Stimulated activated CD4-positive, alpha-beta T cell treated with anti-CD3 and anti-CD28 coated beads, Interleukin-2, amount 100 ng/mL, for 48 hours (primary cell): ENCODE measurements around the gene MARCKSL1.
A peak's percentile ranks its signal among the peaks of the same experiment; 100 is the strongest.
"Not testable (repeated sequence)": the region's sequence is repeated elsewhere in the genome, so short reads cannot be mapped to it uniquely, and the experiment has no call there.

Experiments
- DNase-seq, 2 donors: peaks; one replicate each; pipeline ENCODE4 v3.0.0-alpha.2; 2020

Gene MARCKSL1

GRCh38 chr1:32335790-32336590 lies at the start of gene MARCKSL1:
TSS of gene MARCKSL1 (minus strand) at chr1:32336233. CDS start at chr1:32336033, 200 bp downstream.
- peak; percentile 73 to 84 for DNase-seq

- no peak for DNase-seq
Measured at GRCh38 chr1:32380057-32380456, 44.0 kb upstream of the MARCKSL1 start.

GRCh38 chr1:32377541-32378220 lies 41.6 kb upstream of the MARCKSL1 start:
- no peak for DNase-seq

- no peak for DNase-seq
Measured at GRCh38 chr1:32376199-32376598, 40.2 kb upstream of the MARCKSL1 start.

GRCh38 chr1:32373996-32374592 lies 38.1 kb upstream of the MARCKSL1 start:
- DNase-seq = no peak

GRCh38 chr1:32372149-32372756 lies 36.2 kb upstream of the MARCKSL1 start:
- no peak for DNase-seq

- DNase-seq = no peak
Measured at GRCh38 chr1:32367912-32368635, 32.0 kb upstream of the MARCKSL1 start.

- no peak for DNase-seq
Measured at GRCh38 chr1:32365445-32365844, 29.4 kb upstream of the MARCKSL1 start.

- no peak for DNase-seq
Measured at GRCh38 chr1:32364836-32365235, 28.8 kb upstream of the MARCKSL1 start.

- no peak for DNase-seq
Measured at GRCh38 chr1:32363713-32364112, 27.7 kb upstream of the MARCKSL1 start.

GRCh38 chr1:32362474-32363313 lies 26.7 kb upstream of the MARCKSL1 start, which contains the start of the genes FAM229A and TSSK3:
TSS of gene FAM229A (minus strand) at chr1:32362485. CDS start at chr1:32362091, 394 bp downstream.
TSS of gene TSSK3 (plus strand) at chr1:32362539. CDS start at chr1:32362702, 163 bp downstream.
- no peak for DNase-seq

- DNase-seq = no peak
Measured at GRCh38 chr1:32361674-32362473, 25.8 kb upstream of the MARCKSL1 start.

- no peak for DNase-seq
Measured at GRCh38 chr1:32361308-32361673, 25.3 kb upstream of the MARCKSL1 start.

GRCh38 chr1:32358435-32358834 lies 22.4 kb upstream of the MARCKSL1 start:
- DNase-seq = no peak

GRCh38 chr1:32357614-32358013 lies 21.6 kb upstream of the MARCKSL1 start:
- DNase-seq = no peak

GRCh38 chr1:32356478-32356877 lies 20.4 kb upstream of the MARCKSL1 start:
- no peak for DNase-seq

GRCh38 chr1:32355778-32356177 lies 19.7 kb upstream of the MARCKSL1 start:
- not testable (repeated sequence) for DNase-seq

- DNase-seq = no peak
Measured at GRCh38 chr1:32353886-32354570, 18.0 kb upstream of the MARCKSL1 start.

GRCh38 chr1:32353431-32353830 lies 17.4 kb upstream of the MARCKSL1 start:
- DNase-seq = no peak

- no peak for DNase-seq
Measured at GRCh38 chr1:32352831-32353383, 16.9 kb upstream of the MARCKSL1 start.
